ENCODE data around the gene ADAR.

- TF ChIP-seq, protein P1, sequence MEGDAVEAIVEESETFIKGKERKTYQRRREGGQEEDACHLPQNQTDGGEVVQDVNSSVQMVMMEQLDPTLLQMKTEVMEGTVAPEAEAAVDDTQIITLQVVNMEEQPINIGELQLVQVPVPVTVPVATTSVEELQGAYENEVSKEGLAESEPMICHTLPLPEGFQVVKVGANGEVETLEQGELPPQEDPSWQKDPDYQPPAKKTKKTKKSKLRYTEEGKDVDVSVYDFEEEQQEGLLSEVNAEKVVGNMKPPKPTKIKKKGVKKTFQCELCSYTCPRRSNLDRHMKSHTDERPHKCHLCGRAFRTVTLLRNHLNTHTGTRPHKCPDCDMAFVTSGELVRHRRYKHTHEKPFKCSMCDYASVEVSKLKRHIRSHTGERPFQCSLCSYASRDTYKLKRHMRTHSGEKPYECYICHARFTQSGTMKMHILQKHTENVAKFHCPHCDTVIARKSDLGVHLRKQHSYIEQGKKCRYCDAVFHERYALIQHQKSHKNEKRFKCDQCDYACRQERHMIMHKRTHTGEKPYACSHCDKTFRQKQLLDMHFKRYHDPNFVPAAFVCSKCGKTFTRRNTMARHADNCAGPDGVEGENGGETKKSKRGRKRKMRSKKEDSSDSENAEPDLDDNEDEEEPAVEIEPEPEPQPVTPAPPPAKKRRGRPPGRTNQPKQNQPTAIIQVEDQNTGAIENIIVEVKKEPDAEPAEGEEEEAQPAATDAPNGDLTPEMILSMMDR (IDR thresholded peaks at IDR 0.05): no peak
- no peak for TF ChIP-seq EZH2 (IDR thresholded peaks at IDR 0.05)
Observed at GRCh38 chr1:154539486-154540483, 68.2 kb downstream of the ADAR start.
